Measurements from ENCODE around the gene PCSK6. TPM values are rescaled to one million over a fixed set of nuclear protein-coding genes. Genes with fewer than 3 reads are reported as not detected.

The PCSK6 gene
- total RNA-seq, 1 donor from 2014 or later, result 1.3 TPM

DNA sequence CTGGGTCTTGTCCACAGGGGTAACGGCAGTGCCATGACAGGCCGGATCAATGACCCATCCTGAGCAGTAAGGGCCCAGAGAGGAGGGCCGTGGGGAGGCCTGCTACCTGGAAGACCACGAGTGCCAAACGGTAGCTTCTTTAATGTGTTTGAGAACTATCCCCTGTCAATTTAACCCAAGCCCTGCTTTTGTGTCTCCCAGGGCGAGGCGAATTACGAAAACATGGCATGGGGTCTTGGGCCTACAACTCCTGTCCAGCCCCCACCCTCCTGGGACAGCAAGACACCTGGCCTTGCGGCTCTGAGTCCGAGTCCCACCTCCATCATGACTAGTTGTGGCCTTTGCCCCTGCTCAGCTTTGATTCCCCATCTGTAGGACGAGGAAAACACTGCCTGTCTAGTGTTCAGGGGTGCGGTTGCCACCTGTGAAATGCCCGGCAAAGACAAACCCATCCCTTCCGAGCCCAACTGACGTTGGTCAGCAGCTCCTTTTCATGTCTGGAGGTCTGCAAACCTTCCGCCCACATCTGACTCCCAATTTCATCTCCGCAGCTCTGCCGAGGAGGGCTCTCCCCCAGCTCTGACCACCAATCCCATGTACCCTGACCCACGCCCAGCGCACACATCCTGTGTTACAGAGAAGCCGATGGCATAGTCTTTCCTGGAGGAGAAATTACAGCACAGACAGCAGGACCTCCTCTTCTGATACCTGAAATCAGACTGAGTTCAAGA lies 165.5 kb downstream of the PCSK6 start:
- no peaks in the 10 kb centered on the region for H4K20me1 ChIP-seq (ENCODE audit: insufficient read depth, low read length)
- no peaks in the 10 kb centered on the region for H3K4me1 ChIP-seq (ENCODE audit: insufficient read depth, low read length)
- H3K79me2 ChIP-seq (ENCODE audit: insufficient read depth, low read length), result no peaks in the 10 kb centered on the region
- TF ChIP-seq EZH2 (IDR thresholded peaks at IDR 0.05; ENCODE audit: insufficient read depth, low read length), result no peak
- TF ChIP-seq, protein P1, sequence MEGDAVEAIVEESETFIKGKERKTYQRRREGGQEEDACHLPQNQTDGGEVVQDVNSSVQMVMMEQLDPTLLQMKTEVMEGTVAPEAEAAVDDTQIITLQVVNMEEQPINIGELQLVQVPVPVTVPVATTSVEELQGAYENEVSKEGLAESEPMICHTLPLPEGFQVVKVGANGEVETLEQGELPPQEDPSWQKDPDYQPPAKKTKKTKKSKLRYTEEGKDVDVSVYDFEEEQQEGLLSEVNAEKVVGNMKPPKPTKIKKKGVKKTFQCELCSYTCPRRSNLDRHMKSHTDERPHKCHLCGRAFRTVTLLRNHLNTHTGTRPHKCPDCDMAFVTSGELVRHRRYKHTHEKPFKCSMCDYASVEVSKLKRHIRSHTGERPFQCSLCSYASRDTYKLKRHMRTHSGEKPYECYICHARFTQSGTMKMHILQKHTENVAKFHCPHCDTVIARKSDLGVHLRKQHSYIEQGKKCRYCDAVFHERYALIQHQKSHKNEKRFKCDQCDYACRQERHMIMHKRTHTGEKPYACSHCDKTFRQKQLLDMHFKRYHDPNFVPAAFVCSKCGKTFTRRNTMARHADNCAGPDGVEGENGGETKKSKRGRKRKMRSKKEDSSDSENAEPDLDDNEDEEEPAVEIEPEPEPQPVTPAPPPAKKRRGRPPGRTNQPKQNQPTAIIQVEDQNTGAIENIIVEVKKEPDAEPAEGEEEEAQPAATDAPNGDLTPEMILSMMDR (IDR thresholded peaks at IDR 0.05; ENCODE audit: insufficient read depth, low read depth, low read length), result no peak
- no peak overlapping the region for H3K9ac ChIP-seq (ENCODE audit: low read length)
- no peak for FAIRE-seq
- H2AFZ ChIP-seq (ENCODE audit: low read depth, low read length), result no peak overlapping the region
- no peaks in the 10 kb centered on the region for H3K9me3 ChIP-seq (ENCODE audit: insufficient read depth, low read depth, low read length)
- no peak overlapping the region for H3K4me3 ChIP-seq (ENCODE audit: insufficient read depth, low read depth, low read length)
- H3K4me2 ChIP-seq (ENCODE audit: low read length), result no peak overlapping the region
- H3K27ac ChIP-seq (ENCODE audit: low read depth, low read length), result no peak overlapping the region
- Mint-ChIP-seq H3K9me3 (ENCODE audit: unreplicated experiment) (no peaks in the 10 kb centered on the region), H3K4me1 (ENCODE audit: low read depth, unreplicated experiment) (no peaks in the 10 kb centered on the region), H3K27me3 (ENCODE audit: low read depth, unreplicated experiment) (peaks cover 59% of the 10 kb centered on the region), H3K4me3 (ENCODE audit: unreplicated experiment) (no peak overlapping the region), H3K27ac (ENCODE audit: unreplicated experiment) (no peak overlapping the region), H3K36me3 (ENCODE audit: low read depth, unreplicated experiment) (peaks cover 2% of the 10 kb centered on the region)
- H3K27me3 ChIP-seq (ENCODE audit: insufficient read depth, low read length), result peaks cover 2% of the 10 kb centered on the region
- no peak for DNase-seq (ENCODE audit: low read depth)
- H3K36me3 ChIP-seq (ENCODE audit: insufficient read depth, low read length), result no peaks in the 10 kb centered on the region

DNA sequence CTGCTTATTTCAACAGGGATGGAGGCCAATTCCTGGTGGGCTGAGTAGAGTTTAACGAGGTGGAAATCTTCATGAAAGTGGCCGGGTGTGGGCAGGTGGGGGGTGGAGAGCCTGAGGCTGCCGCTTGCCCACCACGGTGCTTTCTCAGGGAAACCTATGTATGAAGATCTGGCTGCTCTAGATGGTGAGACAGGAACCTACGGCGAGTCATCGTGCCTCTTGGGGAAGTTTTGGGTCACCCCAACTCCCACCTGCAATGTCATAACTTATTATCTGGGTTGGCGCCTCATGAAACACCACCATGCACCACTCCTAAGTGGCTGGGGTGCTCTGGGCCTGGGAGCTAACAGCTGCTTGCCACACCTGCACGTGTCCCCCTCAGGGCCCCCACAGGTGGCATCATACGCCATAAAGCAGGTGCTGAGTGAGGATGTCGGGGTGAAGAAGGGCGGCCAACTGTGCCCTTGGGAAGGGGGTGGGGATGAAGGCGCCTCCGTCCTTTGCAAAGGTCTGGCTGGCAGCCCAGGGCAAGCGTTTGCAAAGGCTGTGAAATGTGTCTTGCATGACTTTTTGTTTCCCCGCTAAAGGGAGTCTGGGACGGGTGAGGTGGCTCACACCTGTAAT lies 166.5 kb downstream of the PCSK6 start:
- Histone ChIP-seq H3K36me3 (ENCODE audit: insufficient read depth, low read length) (no peaks in the 10 kb centered on the region), H3K4me1 (ENCODE audit: insufficient read depth, low read length) (no peaks in the 10 kb centered on the region), H3K4me2 (ENCODE audit: low read length) (no peak overlapping the region), H3K9ac (ENCODE audit: low read length) (no peak overlapping the region), H3K79me2 (ENCODE audit: insufficient read depth, low read length) (no peaks in the 10 kb centered on the region), H3K27ac (ENCODE audit: low read depth, low read length) (no peak overlapping the region), H3K27me3 (ENCODE audit: insufficient read depth, low read length) (peaks cover 2% of the 10 kb centered on the region), H4K20me1 (ENCODE audit: insufficient read depth, low read length) (no peaks in the 10 kb centered on the region), H3K4me3 (ENCODE audit: insufficient read depth, low read depth, low read length) (no peak overlapping the region), H2AFZ (ENCODE audit: low read depth, low read length) (no peak overlapping the region), H3K9me3 (ENCODE audit: insufficient read depth, low read depth, low read length) (no peaks in the 10 kb centered on the region)
- H3K4me3 Mint-ChIP-seq (ENCODE audit: unreplicated experiment), result no peak overlapping the region
- H3K27ac Mint-ChIP-seq (ENCODE audit: unreplicated experiment), result no peak overlapping the region
- TF ChIP-seq, protein P1 (IDR thresholded peaks at IDR 0.05; ENCODE audit: insufficient read depth, low read depth, low read length), result no peak
- no peak for TF ChIP-seq EZH2 (IDR thresholded peaks at IDR 0.05; ENCODE audit: insufficient read depth, low read length)
- H3K36me3 Mint-ChIP-seq (ENCODE audit: low read depth, unreplicated experiment), result no peaks in the 10 kb centered on the region
- H3K9me3 Mint-ChIP-seq (ENCODE audit: unreplicated experiment), result no peaks in the 10 kb centered on the region
- FAIRE-seq (no peak), DNase-seq (ENCODE audit: low read depth) (no peak)
- H3K4me1 Mint-ChIP-seq (ENCODE audit: low read depth, unreplicated experiment), result no peaks in the 10 kb centered on the region
- peaks cover 57% of the 10 kb centered on the region for H3K27me3 Mint-ChIP-seq (ENCODE audit: low read depth, unreplicated experiment)
